Measurements from ENCODE around the gene AXL.

DNA sequence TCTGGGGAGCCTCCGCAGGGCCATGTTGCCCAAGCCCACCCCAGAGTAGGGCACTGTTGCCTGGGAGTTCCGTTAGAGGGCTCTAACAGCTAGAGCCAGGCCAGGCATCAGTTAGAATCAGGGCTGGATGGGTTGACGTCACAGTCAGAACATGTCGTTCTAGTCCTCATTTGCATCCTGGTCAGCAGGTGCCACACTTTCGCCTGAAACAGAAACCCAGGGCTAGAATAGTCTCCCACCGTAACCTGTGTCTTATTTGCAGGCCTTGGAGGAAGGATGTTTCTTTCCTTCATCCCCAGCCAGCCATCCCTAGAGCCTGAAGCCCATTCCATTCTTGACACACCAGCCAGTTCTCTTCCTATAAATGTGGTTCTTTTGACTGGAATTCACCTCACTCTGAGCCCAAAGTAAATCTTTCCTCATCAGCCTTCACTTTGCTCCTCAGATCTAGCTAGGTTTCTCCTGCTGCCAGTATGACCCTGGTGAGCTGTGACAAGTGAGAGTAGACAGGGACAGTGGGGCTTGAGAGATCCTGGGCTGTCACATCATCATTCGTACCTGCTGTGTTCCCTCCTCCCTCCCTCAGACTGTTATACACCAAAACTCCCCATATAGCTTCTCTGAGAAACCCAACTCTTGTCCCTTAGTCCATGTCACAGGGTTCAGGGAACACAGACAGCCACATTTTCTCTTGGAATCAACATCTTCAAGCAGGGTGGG, 78.8 kb downstream of the AXL start:
- TF ChIP-seq, protein P1, sequence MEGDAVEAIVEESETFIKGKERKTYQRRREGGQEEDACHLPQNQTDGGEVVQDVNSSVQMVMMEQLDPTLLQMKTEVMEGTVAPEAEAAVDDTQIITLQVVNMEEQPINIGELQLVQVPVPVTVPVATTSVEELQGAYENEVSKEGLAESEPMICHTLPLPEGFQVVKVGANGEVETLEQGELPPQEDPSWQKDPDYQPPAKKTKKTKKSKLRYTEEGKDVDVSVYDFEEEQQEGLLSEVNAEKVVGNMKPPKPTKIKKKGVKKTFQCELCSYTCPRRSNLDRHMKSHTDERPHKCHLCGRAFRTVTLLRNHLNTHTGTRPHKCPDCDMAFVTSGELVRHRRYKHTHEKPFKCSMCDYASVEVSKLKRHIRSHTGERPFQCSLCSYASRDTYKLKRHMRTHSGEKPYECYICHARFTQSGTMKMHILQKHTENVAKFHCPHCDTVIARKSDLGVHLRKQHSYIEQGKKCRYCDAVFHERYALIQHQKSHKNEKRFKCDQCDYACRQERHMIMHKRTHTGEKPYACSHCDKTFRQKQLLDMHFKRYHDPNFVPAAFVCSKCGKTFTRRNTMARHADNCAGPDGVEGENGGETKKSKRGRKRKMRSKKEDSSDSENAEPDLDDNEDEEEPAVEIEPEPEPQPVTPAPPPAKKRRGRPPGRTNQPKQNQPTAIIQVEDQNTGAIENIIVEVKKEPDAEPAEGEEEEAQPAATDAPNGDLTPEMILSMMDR (conservative IDR thresholded peaks at IDR 0.05; ENCODE audit: low read length), result no peak
- no peak for TF ChIP-seq EZH2phosphoT487 (IDR thresholded peaks at IDR 0.05; ENCODE audit: borderline replicate concordance)

Data from Loucy (cell line).